Activated CD4-positive, alpha-beta T cell treated with anti-CD3 and anti-CD28 coated beads for 48 hours (primary cell): ENCODE measurements around the gene EXD3.
"Not testable (repeated sequence)": the region's sequence is repeated elsewhere in the genome, so short reads cannot be mapped to it uniquely, and the experiment has no call there.

ENCODE experiments used
- DNase-seq: peaks from one replicate; pipeline ENCODE4 v3.0.0-alpha.2; 2020

The EXD3 gene, protein sequence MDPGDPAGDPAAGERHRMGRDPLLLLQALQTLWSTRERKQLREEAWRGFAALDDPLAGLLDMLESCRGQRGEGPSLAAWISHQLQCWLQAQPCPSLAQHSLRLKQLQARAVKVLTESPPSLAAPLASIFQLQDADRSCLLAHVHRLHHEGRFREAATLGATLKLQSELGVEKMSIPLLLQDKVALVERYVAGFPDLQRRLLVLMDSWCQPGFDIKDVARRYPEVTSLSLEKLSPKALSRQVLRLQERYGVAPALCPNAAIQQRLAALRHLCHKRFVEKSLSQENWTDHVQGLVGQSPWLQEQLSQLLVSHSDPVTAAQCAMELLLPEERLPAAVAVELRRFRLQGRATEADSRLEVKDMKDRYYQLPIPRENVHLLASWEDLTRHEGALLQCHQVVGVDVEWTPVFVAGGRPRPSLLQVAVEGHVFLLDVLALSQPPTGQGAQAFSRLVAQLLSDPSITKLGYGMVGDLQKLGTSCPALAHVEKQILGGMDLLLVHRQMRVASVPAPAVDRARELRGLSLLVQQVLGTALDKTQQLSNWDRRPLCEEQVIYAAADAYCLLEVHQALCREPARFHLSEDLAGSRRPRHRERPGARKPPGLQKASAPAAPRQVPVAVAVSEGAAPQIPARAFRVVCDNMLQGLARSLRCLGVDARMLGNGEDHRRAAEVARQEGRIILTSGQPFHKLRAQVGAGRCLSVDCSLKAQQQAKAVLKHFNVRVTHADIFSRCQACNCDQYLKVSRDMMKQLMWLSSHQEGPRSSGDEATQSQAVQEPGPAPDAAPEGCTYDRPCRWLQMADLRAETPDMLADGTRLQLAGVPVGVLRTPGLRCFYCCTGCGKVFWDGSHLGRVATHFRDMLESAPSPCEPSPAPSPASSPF

GRCh38 chr9:137422604-137423513 lies at the start of gene EXD3, which contains the start of gene NOXA1:
EXD3 (minus strand) TSS chr9:137423162; CDS start chr9:137395357, 27,805 bp downstream.
NOXA1 (plus strand) TSS chr9:137423393; CDS start chr9:137423530, 137 bp downstream.
- peak; percentile 97 for DNase-seq

DNA sequence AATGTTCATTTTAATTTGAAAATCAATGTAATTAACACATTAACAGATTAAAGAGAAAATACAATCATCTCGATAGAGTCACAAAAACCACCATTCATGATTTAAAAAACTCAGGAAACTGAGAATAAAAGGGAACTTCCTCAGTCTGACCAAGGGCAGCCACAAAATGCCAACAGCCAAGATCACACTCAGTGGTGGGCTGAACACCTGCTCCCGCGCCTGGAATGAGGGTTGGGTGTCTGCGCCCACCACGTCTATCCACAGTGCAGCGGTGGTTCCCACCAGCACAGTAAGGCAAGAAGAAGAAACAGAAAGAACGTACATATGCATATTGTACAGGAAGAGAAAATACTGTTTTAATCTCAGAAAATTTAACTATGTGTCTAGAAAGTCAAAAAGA lies 47.8 kb upstream of the EXD3 start:
- DNase-seq, result no peak

DNA sequence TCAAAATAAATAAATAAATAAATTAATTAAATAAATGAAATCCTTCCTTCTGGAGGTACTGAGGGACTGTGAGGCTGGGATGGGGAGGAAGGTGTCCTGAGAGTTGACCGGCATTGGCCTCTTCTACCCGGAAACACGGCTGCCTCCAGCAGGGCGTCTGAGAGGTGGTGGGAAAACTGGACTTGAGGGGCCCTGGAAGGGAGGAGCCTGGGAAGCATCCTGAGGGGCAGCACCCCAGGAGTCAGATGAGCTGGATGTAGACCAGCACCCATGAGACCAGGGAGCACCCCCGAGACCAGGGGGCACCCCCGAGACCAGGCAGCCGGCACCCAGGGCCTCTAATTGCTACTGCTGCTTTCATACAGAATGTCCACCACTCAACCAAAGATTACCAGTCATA lies 44.9 kb upstream of the EXD3 start:
- no peak for DNase-seq

- DNase-seq, result no peak
These were observed 44.2 kb upstream of the EXD3 start for GRCh38 chr9:137467161-137467581.

- DNase-seq, result not testable (repeated sequence)
These were observed 43.6 kb upstream of the EXD3 start for GRCh38 chr9:137466389-137467085.

GRCh38 chr9:137465720-137466388 lies 42.9 kb upstream of the EXD3 start:
- no peak for DNase-seq

- no peak for DNase-seq
These were observed 42.2 kb upstream of the EXD3 start for GRCh38 chr9:137465000-137465719.

DNA sequence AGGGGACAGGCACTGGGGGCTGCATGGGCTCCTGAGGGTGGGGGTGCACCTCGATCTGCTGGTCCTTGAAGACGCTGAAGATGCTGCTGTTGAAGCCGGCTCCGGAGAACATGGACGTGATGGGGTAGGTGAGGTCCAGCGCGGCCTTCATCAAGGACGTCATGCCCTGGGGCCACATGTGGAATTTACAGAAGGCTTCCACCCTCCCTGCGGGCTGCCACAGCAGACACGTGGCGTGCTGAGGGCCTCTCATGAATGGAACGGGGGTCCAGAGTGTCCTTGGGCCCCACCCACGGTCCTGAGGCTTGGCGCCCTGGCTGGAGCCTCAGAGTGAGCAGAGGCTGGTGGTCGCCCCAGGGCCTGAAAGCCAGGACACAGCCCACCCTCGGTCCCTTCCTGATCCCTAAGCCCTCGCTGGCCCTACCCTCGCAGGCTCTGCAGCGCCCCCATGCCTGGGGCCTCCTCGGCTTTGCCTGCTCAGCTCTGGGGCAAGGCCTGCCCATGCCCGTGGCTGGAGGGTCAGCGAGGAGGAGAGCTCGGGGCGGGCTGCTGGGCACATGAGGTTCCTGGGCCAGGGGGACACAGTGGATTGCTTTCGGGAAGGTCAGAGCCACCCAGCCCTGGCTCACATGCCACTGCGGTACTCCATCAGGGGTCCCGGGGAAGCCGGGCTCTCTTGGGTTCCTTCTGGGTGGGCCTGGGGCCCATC lies 41.5 kb upstream of the EXD3 start:
- DNase-seq, result no peak

GRCh38 chr9:137463931-137464290 lies 40.9 kb upstream of the EXD3 start:
- DNase-seq, result no peak

DNA sequence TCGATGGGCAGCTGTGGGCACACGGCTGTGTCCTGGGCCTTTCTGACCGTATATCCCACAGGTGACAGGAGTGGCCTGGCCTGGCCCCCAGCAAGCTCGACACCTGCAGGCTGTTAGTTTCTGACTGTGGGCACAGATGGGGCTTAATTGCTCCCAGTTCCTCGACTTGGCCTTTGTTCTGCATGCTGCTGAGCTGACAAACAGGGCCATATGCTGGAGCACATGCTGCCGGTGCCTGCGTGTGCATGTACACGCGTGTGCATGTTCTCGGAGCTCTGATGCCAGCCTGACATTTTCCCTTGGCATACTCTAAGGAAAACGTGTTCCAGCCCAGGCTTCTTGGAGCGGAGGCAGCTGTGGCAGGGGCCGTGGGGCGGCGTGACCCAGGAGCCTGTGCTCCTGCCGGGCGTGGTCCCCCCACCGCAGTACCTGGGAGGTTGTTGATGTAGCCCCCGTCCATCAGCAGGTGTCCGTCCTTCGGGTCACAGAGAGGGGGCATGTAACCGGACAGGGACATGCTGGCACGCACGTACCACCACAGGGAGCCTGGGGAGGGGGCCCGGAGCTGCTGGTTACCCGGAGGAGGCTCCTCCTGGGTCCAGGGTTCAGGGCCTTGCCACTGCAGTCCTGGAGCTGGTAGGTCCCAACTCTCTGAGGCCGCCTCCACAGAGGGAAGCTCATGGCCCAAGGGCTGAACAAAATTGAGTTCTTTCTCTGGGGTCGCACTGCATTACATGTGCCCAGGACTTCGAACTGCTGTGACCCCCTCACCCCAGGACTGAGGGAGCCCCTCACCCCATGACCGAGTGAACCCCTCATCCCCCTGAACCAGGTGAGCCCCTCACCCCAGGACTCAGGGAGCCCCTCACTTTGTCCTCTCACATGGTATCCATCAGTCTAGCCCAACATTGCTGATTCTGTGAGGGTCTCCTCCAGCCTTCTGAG lies 40.3 kb upstream of the EXD3 start:
- DNase-seq, result no peak

DNA sequence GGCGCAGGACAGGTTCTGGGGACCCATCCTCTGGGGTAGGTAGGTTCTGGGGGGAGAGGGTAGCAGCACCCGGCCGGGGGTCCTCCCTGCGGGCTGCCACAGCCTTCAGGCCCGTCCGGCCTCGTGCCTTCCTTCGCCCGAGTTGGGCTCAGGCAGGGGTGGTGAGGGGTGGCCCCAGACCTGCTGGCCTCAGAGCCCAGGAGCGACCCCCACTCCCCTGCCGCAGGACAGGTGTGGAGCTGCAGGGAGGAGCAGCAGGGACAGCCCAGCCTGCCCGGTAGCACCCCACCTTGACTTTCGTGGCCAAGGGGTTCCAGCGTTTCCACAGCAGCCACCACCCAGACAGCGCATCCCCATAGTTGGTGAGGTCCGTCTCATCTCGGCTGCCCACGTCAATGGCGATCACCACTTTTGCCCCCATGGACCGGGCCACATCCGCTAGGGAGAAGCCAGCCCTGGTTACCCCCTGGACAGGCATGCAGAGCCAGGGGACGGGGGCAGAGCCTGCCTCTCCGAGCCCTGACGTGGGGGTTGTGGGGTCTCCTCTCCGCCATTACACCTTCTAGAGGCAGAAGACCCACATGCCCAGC lies 39.5 kb upstream of the EXD3 start:
- DNase-seq, result no peak

GRCh38 chr9:137461663-137462395 lies 38.9 kb upstream of the EXD3 start:
- peak; percentile 89 for DNase-seq

GRCh38 chr9:137461316-137461662 lies 38.3 kb upstream of the EXD3 start:
- no peak for DNase-seq

DNA sequence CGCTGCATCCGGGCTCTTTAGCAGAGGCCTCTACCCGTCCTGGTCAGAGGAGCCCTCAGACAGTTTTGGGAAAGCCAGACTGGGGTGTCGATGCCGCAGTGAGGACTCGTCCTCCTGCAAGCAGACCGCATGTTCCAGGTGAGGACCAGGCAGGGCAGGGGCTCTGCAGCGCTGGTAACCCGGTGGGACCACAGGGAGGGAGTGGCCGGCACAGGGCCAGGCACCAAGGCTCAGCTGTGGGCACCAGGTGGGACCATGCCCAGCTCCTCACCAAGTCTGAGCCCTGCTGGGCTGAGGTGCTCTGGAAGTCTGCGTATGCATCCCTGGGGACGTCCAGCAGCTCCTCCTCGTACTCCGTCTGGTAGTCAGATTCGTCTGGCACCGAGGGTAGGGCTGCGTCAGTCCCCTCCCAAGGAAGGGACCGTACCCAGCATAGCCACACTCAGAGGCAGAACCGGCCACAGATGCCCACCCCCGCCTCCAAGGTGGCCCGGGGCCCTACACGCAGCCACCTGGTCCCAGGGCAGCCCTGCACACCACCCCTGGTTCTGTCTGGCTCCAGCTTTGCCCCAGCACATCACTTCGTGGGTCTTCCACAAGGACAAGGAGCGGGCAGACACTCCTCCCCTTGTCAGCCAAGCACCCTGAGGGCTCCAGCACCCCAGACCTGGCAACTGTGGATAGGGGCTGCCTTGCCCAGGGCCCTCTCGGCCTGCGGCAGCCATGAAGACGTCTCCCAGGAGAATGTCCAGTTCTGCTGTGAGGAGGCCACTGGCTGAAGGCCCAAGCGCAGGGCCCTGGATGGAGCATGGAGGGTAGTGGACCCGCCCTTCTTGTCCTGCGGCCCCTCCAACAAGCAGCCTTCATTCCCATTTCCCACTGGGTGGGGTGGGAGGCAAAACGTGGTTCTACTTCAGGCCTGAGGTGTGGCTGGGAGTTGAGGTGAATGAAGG lies 37.7 kb upstream of the EXD3 start:
- DNase-seq, result no peak

- no peak for DNase-seq
These were observed 36.8 kb upstream of the EXD3 start for GRCh38 chr9:137459601-137460362.

GRCh38 chr9:137459152-137459600 lies 36.2 kb upstream of the EXD3 start, which contains the start of gene NSMF:
NSMF (minus strand) TSS chr9:137459334; CDS start chr9:137459102, 232 bp downstream.
- peak; percentile 96 for DNase-seq
